Naive thymus-derived CD4-positive, alpha-beta T cell (primary cell): Measurements from ENCODE around the gene PLIN3. TPM values are rescaled to one million over a fixed set of nuclear protein-coding genes. Genes with fewer than 3 reads are reported as not detected.
"Not testable (repeated sequence)": the region's sequence is repeated elsewhere in the genome, so short reads cannot be mapped to it uniquely, and the experiment has no call there.

Experiments used
- ATAC-seq: fragments of 150-1000 bp; cut with Tn5 transposase; 2 replicates; pipeline ENCODE4 v1.10.0; 2021; ENCODE audit warnings: mild to moderate bottlenecking, moderate library complexity
- CTCF ChIA-PET: fragments of 350-600 bp; sonication (Branson Sonifier 250); formaldehyde crosslinking; loops from one replicate; lab custom pipeline; 2021; ENCODE audit warnings: antibody characterized with exemption; lab: Charles Lee
- POLR2A ChIA-PET: fragments of 350-600 bp; sonication (Branson Sonifier 250); formaldehyde crosslinking; loops from one replicate; lab custom pipeline; 2021; ENCODE audit warnings: antibody characterized with exemption, inconsistent platforms; lab: Charles Lee
- DNase-seq, 9 donors: peaks; one replicate each; pipeline versions ENCODE4 v3.0.0 to v3.0.0-alpha.2; 2020 to 2022; ENCODE audit warnings: mixed read lengths in 1 of 9
- H3K27ac ChIP-seq: one replicate; pipeline ENCODE4 v1.7.0; 2013; ENCODE audit warnings: mild to moderate bottlenecking, low read depth, low read length, moderate library complexity
- H3K27me3 ChIP-seq, 2 donors: one replicate each; pipeline ENCODE4 v1.7.0; 2013; ENCODE audit warnings: low read length in 2 of 2, mild to moderate bottlenecking in 2 of 2, moderate library complexity in 2 of 2; ENCODE audit not compliant: control insufficient read depth in 2 of 2, insufficient read depth in 2 of 2
- H3K36me3 ChIP-seq, 3 experiments: 1 replicate in 2 of 3; 2 replicates in 1 of 3; pipeline ENCODE4 v1.7.0; 2013; ENCODE audit warnings: low read length in 3 of 3, mild to moderate bottlenecking in 3 of 3, moderate library complexity in 1 of 3; ENCODE audit not compliant: insufficient read depth in 3 of 3, control insufficient read depth in 2 of 3
- H3K4me1 ChIP-seq, 2 donors: one replicate each; pipeline ENCODE4 v1.7.0; 2013; ENCODE audit warnings: low read length in 2 of 2, mild to moderate bottlenecking in 2 of 2, moderate library complexity in 1 of 2; ENCODE audit not compliant: control insufficient read depth in 2 of 2, insufficient read depth in 2 of 2
- H3K4me3 ChIP-seq: 2 replicates; pipeline ENCODE4 v1.7.0; 2013; ENCODE audit warnings: mild to moderate bottlenecking, low read length
- H3K9me3 ChIP-seq, 3 experiments: 1 replicate in 2 of 3; 2 replicates in 1 of 3; pipeline ENCODE4 v1.7.0; 2013; ENCODE audit warnings: low read length in 3 of 3; ENCODE audit not compliant: control insufficient read depth in 2 of 3
- H3K27ac Mint-ChIP-seq, 9 donors: one replicate each; pipeline ENCODE4 v1.8.0; 2020 to 2022; ENCODE audit warnings: mixed read lengths in 9 of 9, mild to moderate bottlenecking in 8 of 9, moderate library complexity in 5 of 9, inconsistent platforms in 2 of 9
- H3K27me3 Mint-ChIP-seq, 5 donors: one replicate each; pipeline ENCODE4 v1.8.0; 2021 to 2022; ENCODE audit warnings: mixed read lengths in 5 of 5, mild to moderate bottlenecking in 1 of 5
- H3K36me3 Mint-ChIP-seq, 5 donors: one replicate each; pipeline ENCODE4 v1.8.0; 2020 to 2022; ENCODE audit warnings: mixed read lengths in 5 of 5, mild to moderate bottlenecking in 3 of 5, inconsistent platforms in 1 of 5
- H3K4me1 Mint-ChIP-seq, 7 donors: one replicate each; pipeline ENCODE4 v1.8.0; 2020 to 2022; ENCODE audit warnings: mixed read lengths in 7 of 7, mild to moderate bottlenecking in 3 of 7, inconsistent platforms in 1 of 7
- H3K4me3 Mint-ChIP-seq, 10 donors: one replicate each; pipeline ENCODE4 v1.8.0; 2020 to 2022; ENCODE audit warnings: mild to moderate bottlenecking in 10 of 10, mixed read lengths in 10 of 10, moderate library complexity in 6 of 10, inconsistent platforms in 2 of 10
- H3K9me3 Mint-ChIP-seq, 11 donors: one replicate each; pipeline ENCODE4 v1.8.0; 2020 to 2022; ENCODE audit warnings: mixed read lengths in 11 of 11, mild to moderate bottlenecking in 4 of 11, inconsistent platforms in 1 of 11, moderate library complexity in 1 of 11
- intact Hi-C, 2 donors: fragments of 100-400 bp; cut with micrococcal nuclease; formaldehyde crosslinking; loops; one replicate each; pipeline ENCODE4 v1.15.1; 2023
- polyA plus RNA-seq, 2 donors: library from polyadenylated mRNA; unstranded; fragments of 300-500 nt; fragmentation: Illumina TruSeq; gene quantifications; one replicate each; pipeline ENCODE4 v1.2.3, GENCODE V29; 2021
- total RNA-seq, 6 experiments: library from RNA in 5 of 6; stranded (reverse) in 5 of 6; gene quantifications; 1 replicate in 5 of 6; 2 replicates in 1 of 6; pipeline ENCODE4 v1.2.3 and lab custom pipeline; 2021 to 2026

PLIN3 gene
- total and polyA plus RNA-seq, 7 experiments from 2014 or later: 12.8 to 38.2 (median 32.0) TPM

DNA sequence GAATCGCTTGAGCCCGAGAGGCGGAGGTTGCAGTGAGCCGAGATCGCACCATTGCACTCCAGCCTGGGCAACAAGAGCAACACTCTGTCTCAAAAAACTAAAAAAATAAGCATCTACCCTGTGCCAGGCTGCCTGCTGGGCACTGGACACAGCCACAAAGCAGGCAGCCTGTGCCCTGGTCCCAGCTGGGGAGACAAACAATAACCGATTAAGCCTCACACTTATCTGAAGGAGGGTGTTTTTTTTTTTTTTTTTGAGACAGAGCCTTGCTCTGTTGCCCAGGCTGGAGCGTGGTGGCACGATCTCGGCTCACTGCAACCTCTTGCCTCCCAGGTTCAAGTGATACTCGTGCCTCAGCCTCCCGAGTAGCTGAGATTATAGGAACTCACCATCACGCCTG, 11.0 kb downstream of the PLIN3 start:
- H3K27me3 Mint-ChIP-seq, H3K4me1 Mint-ChIP-seq, ATAC-seq, H3K36me3 Mint-ChIP-seq, H3K27me3 ChIP-seq, H3K9me3 ChIP-seq, H3K4me3 Mint-ChIP-seq, intact Hi-C loops, DNase-seq, H3K27ac Mint-ChIP-seq, H3K4me3 ChIP-seq, H3K4me1 ChIP-seq, H3K9me3 Mint-ChIP-seq, H3K27ac ChIP-seq: not testable (repeated sequence)
- H3K36me3 ChIP-seq: peaks cover 0 to 46% (median 0%) of the 10 kb centered on the region in 3 experiments
- ChIA-PET CTCF (interaction anchor here (7.4 kb wide), 1 partner anchor 47 kb away, joined by 109 read pairs; no protein-coding TSS in a partner anchor), POLR2A (interaction anchor here (0.7 kb wide), 1 partner anchor 26 kb away, joined by 3 read pairs; no protein-coding TSS in a partner anchor)

DNA sequence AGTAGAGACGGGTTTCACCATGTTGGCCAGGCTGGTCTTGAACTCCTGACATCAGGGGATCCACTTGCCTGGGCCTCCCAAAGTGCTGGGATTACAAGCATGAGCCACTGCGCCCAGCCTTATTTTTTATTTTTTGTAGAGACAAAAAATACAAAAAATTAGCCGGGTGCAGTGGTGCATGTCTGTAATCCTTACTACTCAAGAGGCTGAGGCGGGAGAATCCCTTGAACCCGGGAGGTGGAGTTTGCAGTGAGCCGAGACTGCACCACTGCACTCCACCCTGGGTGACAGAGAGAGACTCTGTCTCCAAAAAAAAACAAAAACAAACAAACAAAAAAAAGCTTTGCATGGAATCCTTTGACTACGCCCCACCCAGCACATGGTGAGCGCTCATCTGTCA, 14.0 kb downstream of the PLIN3 start:
- H3K4me3 ChIP-seq, H3K27ac ChIP-seq, H3K27me3 Mint-ChIP-seq, H3K36me3 Mint-ChIP-seq, ATAC-seq, H3K4me3 Mint-ChIP-seq, H3K9me3 Mint-ChIP-seq, H3K4me1 Mint-ChIP-seq, H3K27me3 ChIP-seq, H3K9me3 ChIP-seq, DNase-seq, H3K27ac Mint-ChIP-seq, intact Hi-C loops, H3K4me1 ChIP-seq: not testable (repeated sequence)
- ChIA-PET CTCF (interaction anchor here (0.6 to 7.4 kb wide), 4 partner anchors 29 to 62 kb away, joined by 4 to 109 read pairs (median 4); no protein-coding TSS in a partner anchor), POLR2A (interaction anchor here (1.2 kb wide), 1 partner anchor 57 kb away, joined by 3 read pairs; no protein-coding TSS in a partner anchor)
- peaks cover 0 to 25% (median 0%) of the 10 kb centered on the region in 3 experiments for H3K36me3 ChIP-seq

- H3K4me3 ChIP-seq: no peak overlapping the region
- Mint-ChIP-seq H3K4me3 (no peak overlapping the region), H3K9me3 (no peaks in the 10 kb centered on the region), H3K27me3 (no peaks in the 10 kb centered on the region), H3K4me1 (peaks cover 0 to 5% (median 0%) of the 10 kb centered on the region in 7 donors), H3K27ac (no peak overlapping the region), H3K36me3 (peaks cover 0 to 9% (median 0%) of the 10 kb centered on the region in 5 donors)
- CTCF ChIA-PET: interaction anchor here (0.7 to 7.4 kb wide), 7 partner anchors 15 to 1075 kb away, joined by 3 to 109 read pairs (median 4); partner anchors contain the start of gene PLIN3
- no peak overlapping the region for H3K27ac ChIP-seq
- POLR2A ChIA-PET: no interaction called here
- DNase-seq (no peak), ATAC-seq (no peak)
- H3K27me3 ChIP-seq: no peaks in the 10 kb centered on the region
- H3K36me3 ChIP-seq: peaks cover 0 to 29% (median 0%) of the 10 kb centered on the region in 3 experiments
- intact Hi-C loops: no loop called here
- H3K9me3 ChIP-seq: no peaks in the 10 kb centered on the region
- no peaks in the 10 kb centered on the region for H3K4me1 ChIP-seq
Measured at GRCh38 chr19:4852484-4852883, 15.0 kb downstream of the PLIN3 start.

- POLR2A ChIA-PET: interaction anchor here (0.7 to 1.5 kb wide), 2 partner anchors 39 to 42 kb away, joined by 3 to 4 read pairs; no protein-coding TSS in a partner anchor
- Mint-ChIP-seq H3K36me3 (peaks cover 0 to 10% (median under 1%) of the 10 kb centered on the region in 5 donors), H3K27me3 (no peaks in the 10 kb centered on the region), H3K27ac (peak overlapping the region in 2 of 9 donors; percentile 31 to 54), H3K9me3 (no peaks in the 10 kb centered on the region), H3K4me1 (peaks cover 0 to 5% (median 0%) of the 10 kb centered on the region in 7 donors), H3K4me3 (no peak overlapping the region)
- Histone ChIP-seq H3K9me3 (no peaks in the 10 kb centered on the region), H3K27me3 (no peaks in the 10 kb centered on the region), H3K4me3 (no peak overlapping the region), H3K27ac (no peak overlapping the region), H3K4me1 (no peaks in the 10 kb centered on the region), H3K36me3 (peaks cover 0 to 26% (median 0%) of the 10 kb centered on the region in 3 experiments)
- ATAC-seq: peak; percentile 94
- peak; percentile 52 to 79 (median 67) for DNase-seq
- intact Hi-C loops: loop anchor here (1.0 kb wide), 1 partner anchor 42 kb away; no protein-coding TSS in a partner anchor
- CTCF ChIA-PET: interaction anchor here (0.7 to 7.4 kb wide), 11 partner anchors 8 to 1075 kb away, joined by 3 to 109 read pairs (median 4); partner anchors contain the start of gene PLIN3
Measured at GRCh38 chr19:4851551-4852290, 15.7 kb downstream of the PLIN3 start.

DNA sequence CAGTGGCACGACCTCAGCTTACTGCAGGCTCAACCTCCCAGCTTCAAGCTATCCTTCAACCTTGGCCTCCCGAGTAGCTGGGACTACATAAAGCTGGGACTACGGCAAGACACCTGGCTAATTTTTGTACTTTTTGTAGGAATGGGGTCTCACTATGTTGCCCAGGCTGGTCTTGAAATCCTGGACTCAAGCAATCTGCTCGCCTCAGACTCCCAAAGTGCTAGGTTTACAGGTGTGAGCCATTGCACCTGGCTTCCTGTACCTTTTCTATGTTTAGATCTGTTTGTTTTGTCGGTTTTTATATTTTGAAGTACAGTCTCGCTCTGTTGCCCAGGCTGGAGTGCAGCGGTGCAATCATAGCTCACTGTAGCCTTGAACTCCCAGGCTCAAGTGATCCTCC, 18.4 kb downstream of the PLIN3 start:
- Mint-ChIP-seq H3K36me3 (peaks cover 0 to 17% (median 4%) of the 10 kb centered on the region in 5 donors), H3K27me3 (no peaks in the 10 kb centered on the region), H3K27ac (no peak overlapping the region), H3K9me3 (no peaks in the 10 kb centered on the region), H3K4me1 (peaks cover 0 to 5% (median 0%) of the 10 kb centered on the region in 7 donors), H3K4me3 (no peak overlapping the region)
- no peaks in the 10 kb centered on the region for H3K9me3 ChIP-seq
- POLR2A ChIA-PET: no interaction called here
- no peak overlapping the region for H3K27ac ChIP-seq
- H3K27me3 ChIP-seq: no peaks in the 10 kb centered on the region
- intact Hi-C loops: no loop called here
- ATAC-seq (no peak), DNase-seq (no peak)
- CTCF ChIA-PET: interaction anchor here (0.9 to 7.4 kb wide), 3 partner anchors 32 to 43 kb away, joined by 3 to 109 read pairs (median 4); no protein-coding TSS in a partner anchor
- no peak overlapping the region for H3K4me3 ChIP-seq
- H3K4me1 ChIP-seq: no peaks in the 10 kb centered on the region
- peaks cover 0 to 23% (median 0%) of the 10 kb centered on the region in 3 experiments for H3K36me3 ChIP-seq

- peaks cover 0 to 3% (median 0%) of the 10 kb centered on the region in 7 donors for H3K4me1 Mint-ChIP-seq
- intact Hi-C loops: no loop called here
- H3K27me3 ChIP-seq: no peaks in the 10 kb centered on the region
- ChIA-PET POLR2A (no interaction called here), CTCF (interaction anchor here (2.0 kb wide), 1 partner anchor 37 kb away, joined by 12 read pairs; no protein-coding TSS in a partner anchor)
- no peak overlapping the region for H3K27ac Mint-ChIP-seq
- H3K36me3 ChIP-seq: peaks cover 0 to 25% (median 0%) of the 10 kb centered on the region in 3 experiments
- DNase-seq (no peak), ATAC-seq (no peak)
- H3K4me3 ChIP-seq: no peak overlapping the region
- no peaks in the 10 kb centered on the region for H3K9me3 Mint-ChIP-seq
- H3K9me3 ChIP-seq: no peaks in the 10 kb centered on the region
- H3K4me1 ChIP-seq: no peaks in the 10 kb centered on the region
- peaks cover 0 to 20% (median 4%) of the 10 kb centered on the region in 5 donors for H3K36me3 Mint-ChIP-seq
- H3K27ac ChIP-seq: no peak overlapping the region
- H3K27me3 Mint-ChIP-seq: no peaks in the 10 kb centered on the region
- H3K4me3 Mint-ChIP-seq: no peak overlapping the region
Measured at GRCh38 chr19:4847190-4847973, 20.1 kb downstream of the PLIN3 start.
